ENCODE results near the gene PRRT1.

- TF ChIP-seq USF1 (IDR thresholded peaks at IDR 0.05) (no peak), CREB1 (IDR thresholded peaks at IDR 0.05; ENCODE audit: low read depth) (no peak), TEAD4 (IDR thresholded peaks at IDR 0.05) (no peak), EP300 (IDR thresholded peaks at IDR 0.05; ENCODE audit: borderline replicate concordance) (no peak), REST (IDR thresholded peaks at IDR 0.05; ENCODE audit: low read depth) (no peak), RAD21 (IDR thresholded peaks at IDR 0.05; ENCODE audit: low read depth) (no peak), TAF1 (IDR thresholded peaks at IDR 0.05; ENCODE audit: low read depth) (no peak), CEBPB (IDR thresholded peaks at IDR 0.05) (no peak), MAX (IDR thresholded peaks at IDR 0.05) (no peak), TCF12 (IDR thresholded peaks at IDR 0.05; ENCODE audit: low read depth) (no peak)
Observed at GRCh38 chr6:32149092-32149755, 2.5 kb downstream of the PRRT1 start.
